ENCODE data around the gene DNAI2. TPM values are rescaled to one million over a fixed set of nuclear protein-coding genes. Genes with fewer than 3 reads are reported as not detected.

DNAI2 gene
- total RNA-seq, 1 donor from 2014 or later, result not detected

DNA sequence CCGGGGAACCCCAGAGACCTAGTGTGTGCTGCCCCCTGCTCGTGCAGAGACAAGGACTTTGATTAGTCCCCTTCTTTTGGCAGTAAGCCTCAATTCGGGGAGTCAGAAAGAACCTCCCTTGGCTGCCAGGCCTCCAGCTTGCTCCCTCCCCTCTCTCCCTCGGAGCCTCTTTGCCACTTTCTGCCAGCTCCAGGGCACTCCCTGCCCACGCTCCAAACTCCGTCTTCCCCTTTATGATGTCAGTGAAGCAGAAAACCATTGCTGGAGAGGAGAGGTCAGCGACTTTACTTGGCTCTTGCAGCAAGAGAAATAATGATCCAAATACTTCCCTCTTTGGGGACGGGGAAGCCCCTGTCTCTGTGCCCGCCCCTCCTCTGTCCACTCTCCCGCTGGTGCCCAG, 32.6 kb upstream of the DNAI2 start:
- peak; percentile 77 for ATAC-seq

DNA sequence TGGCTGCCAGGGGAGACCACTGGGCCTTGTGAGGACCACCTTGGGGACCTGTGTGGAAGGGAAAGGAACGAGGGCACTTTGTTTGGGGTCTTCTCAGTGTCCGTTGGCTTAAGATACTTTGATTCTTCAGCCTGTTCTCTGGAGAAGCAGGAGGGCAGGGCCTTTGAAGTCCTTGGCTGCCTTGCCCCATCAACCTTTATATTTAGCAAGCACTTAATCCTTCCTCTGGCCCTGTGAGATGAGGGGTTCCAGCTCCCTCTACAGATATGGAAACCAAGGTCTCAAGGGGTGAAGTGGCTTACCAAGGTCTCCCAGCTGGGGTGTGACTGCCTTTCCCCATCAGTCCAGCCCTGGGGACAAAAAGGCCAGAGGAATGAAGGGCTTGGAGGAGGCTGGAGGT, 32.2 kb upstream of the DNAI2 start:
- Histone ChIP-seq H3K4me1 (peaks cover 13% of the 10 kb centered on the region), H3K27ac (no peak overlapping the region), H3K27me3 (no peaks in the 10 kb centered on the region), H3K9me3 (no peaks in the 10 kb centered on the region), H3K36me3 (no peaks in the 10 kb centered on the region), H3K4me3 (no peak overlapping the region)
- DNase-seq (no peak), ATAC-seq (peak; percentile 2)
- intact Hi-C loops (cut with DNase I), result no loop called here
- TF ChIP-seq, protein P1, sequence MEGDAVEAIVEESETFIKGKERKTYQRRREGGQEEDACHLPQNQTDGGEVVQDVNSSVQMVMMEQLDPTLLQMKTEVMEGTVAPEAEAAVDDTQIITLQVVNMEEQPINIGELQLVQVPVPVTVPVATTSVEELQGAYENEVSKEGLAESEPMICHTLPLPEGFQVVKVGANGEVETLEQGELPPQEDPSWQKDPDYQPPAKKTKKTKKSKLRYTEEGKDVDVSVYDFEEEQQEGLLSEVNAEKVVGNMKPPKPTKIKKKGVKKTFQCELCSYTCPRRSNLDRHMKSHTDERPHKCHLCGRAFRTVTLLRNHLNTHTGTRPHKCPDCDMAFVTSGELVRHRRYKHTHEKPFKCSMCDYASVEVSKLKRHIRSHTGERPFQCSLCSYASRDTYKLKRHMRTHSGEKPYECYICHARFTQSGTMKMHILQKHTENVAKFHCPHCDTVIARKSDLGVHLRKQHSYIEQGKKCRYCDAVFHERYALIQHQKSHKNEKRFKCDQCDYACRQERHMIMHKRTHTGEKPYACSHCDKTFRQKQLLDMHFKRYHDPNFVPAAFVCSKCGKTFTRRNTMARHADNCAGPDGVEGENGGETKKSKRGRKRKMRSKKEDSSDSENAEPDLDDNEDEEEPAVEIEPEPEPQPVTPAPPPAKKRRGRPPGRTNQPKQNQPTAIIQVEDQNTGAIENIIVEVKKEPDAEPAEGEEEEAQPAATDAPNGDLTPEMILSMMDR (IDR thresholded peaks at IDR 0.05), result no peak

More for the DNA sequence above, 32.6 kb upstream of the DNAI2 start:
- H3K4me3 ChIP-seq, result no peak overlapping the region
- TF ChIP-seq, protein P1 (IDR thresholded peaks at IDR 0.05), result no peak
- H3K27me3 ChIP-seq, result no peaks in the 10 kb centered on the region
- no peaks in the 10 kb centered on the region for H3K36me3 ChIP-seq
- intact Hi-C loops (cut with DNase I), result no loop called here
- H3K9me3 ChIP-seq, result no peaks in the 10 kb centered on the region
- H3K27ac ChIP-seq, result no peak overlapping the region
- peaks cover 13% of the 10 kb centered on the region for H3K4me1 ChIP-seq
- peak; percentile 73 for DNase-seq

DNA sequence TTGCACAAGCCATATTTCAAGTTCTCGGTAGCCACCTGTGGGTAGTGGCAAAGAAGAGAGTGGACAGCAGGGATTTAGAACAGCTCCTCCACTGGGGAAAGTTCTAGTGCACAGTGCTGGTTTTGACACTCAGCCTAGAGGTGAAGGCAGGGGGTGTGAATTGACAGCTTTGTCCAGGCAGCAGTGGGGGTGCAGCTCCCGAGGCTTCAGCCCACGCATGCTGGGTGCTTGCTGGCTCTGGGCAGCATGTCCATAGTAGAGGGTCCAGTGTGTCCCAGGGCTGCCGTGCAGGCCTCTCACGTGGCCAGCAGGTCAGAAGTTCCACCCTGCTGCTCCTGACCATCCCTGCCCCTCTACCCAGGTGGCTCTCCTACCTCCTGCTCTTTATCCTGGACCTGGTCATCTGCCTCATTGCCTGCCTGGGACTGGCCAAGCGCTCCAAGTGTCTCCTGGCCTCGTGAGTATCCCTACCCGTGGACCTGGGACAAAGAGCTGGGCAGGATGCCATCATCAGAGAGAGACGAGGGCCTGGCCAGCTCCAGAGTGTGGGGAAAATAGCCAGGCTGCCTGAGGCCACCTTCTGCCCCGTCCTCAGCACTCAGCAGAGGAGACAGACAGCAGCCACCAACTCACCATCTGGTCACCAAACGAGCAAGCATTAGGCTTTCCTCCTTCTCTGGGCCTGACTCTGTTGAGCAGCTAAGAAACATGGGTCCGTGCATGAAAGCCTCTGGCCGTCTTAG, 30.9 kb upstream of the DNAI2 start:
- TF ChIP-seq, protein P1 (IDR thresholded peaks at IDR 0.05), result no peak
- H3K27ac ChIP-seq, result no peak overlapping the region
- intact Hi-C loops (cut with DNase I), result no loop called here
- peaks cover 13% of the 10 kb centered on the region for H3K4me1 ChIP-seq
- H3K9me3 ChIP-seq, result no peaks in the 10 kb centered on the region
- H3K36me3 ChIP-seq, result no peaks in the 10 kb centered on the region
- no peaks in the 10 kb centered on the region for H3K27me3 ChIP-seq
- no peak for DNase-seq
- ATAC-seq, result no peak
- no peak overlapping the region for H3K4me3 ChIP-seq

DNA sequence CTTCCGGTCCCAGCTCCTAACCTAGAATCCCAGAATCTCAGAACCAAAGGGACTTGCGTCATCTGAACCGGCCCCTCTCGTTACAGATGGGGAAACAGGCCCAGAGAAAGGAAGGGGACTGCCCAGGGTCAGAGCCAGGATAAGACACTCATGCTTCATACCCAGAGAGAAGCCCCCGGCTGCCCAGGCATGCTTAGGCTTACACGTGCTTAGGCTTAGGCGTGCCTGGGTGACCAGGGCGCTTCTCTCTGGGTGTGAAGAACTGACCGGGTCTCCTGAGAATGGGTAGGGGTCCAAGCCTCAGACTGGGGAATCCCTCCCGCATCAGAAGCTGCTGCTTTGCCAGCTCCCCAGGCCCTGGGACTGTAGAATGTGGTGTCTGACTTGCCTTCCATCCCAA, 29.9 kb upstream of the DNAI2 start:
- TF ChIP-seq, protein P1 (IDR thresholded peaks at IDR 0.05), result no peak
- intact Hi-C loops (cut with DNase I), result no loop called here
- Histone ChIP-seq H3K27me3 (no peaks in the 10 kb centered on the region), H3K4me3 (no peak overlapping the region), H3K4me1 (peaks cover 13% of the 10 kb centered on the region), H3K9me3 (no peaks in the 10 kb centered on the region), H3K27ac (no peak overlapping the region), H3K36me3 (no peaks in the 10 kb centered on the region)
- DNase-seq (no peak), ATAC-seq (no peak)

DNA sequence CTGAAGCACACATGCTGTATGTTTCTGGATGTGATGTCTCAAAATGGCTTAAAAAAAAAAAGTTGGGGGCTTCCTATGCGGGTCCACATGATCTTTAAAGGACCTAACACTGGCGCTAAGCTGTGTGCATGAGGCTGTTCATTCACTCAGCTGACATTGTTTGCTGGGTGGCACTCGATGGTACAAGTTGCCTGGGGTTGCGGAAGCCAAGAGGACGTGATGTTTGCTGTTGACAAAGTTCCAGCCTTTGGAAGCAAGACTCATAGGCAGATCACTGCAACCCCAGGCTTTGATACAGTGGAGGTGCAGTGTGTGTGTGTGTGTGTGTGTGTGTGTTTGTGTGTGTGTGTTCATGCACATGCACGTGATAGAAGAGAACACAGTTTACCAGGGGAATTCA, 29.5 kb upstream of the DNAI2 start:
- DNase-seq (no peak), ATAC-seq (peak; percentile 31)
- TF ChIP-seq, protein P1 (IDR thresholded peaks at IDR 0.05), result no peak
- Histone ChIP-seq H3K4me3 (no peak overlapping the region), H3K36me3 (no peaks in the 10 kb centered on the region), H3K27ac (no peak overlapping the region), H3K9me3 (no peaks in the 10 kb centered on the region), H3K4me1 (peaks cover 13% of the 10 kb centered on the region), H3K27me3 (no peaks in the 10 kb centered on the region)
- intact Hi-C loops (cut with DNase I), result no loop called here
